Measurements from ENCODE around the gene NCAPD3. TPM values are rescaled to one million over a fixed set of nuclear protein-coding genes. Genes with fewer than 3 reads are reported as not detected.
"Not testable (repeated sequence)": the region's sequence is repeated elsewhere in the genome, so short reads cannot be mapped to it uniquely, and the experiment has no call there.

The NCAPD3 gene
- total and polyA plus RNA-seq, 4 donors, result 3.9 to 14.0 (median 10.0) TPM

GRCh38 chr11:134118006-134118405 lies 105.8 kb downstream of the NCAPD3 start:
- no peak for ATAC-seq (ENCODE audit: low FRiP score)
- intact Hi-C loops (cut with DNase I), result no loop called here
- peaks cover 0 to 4% of the 10 kb centered on the region in 2 donors for H3K4me1 ChIP-seq (ENCODE audit: control insufficient read depth in 1 of 2, insufficient read depth in 2 of 2, low read length in 2 of 2)
- no peaks in the 10 kb centered on the region for H3K27me3 ChIP-seq (ENCODE audit: control insufficient read depth in 1 of 2, insufficient read depth in 2 of 2, low read length in 1 of 2)
- H3K36me3 ChIP-seq (ENCODE audit: control insufficient read depth in 1 of 2, insufficient read depth in 2 of 2, low read length in 1 of 2), result no peaks in the 10 kb centered on the region
- H3K4me3 ChIP-seq (ENCODE audit: low read length in 2 of 2), result no peak overlapping the region
- no peak for DNase-seq
- no peaks in the 10 kb centered on the region for H3K9me3 ChIP-seq (ENCODE audit: control insufficient read depth, low read length)
- no peak overlapping the region for H3K27ac ChIP-seq (ENCODE audit: low read depth in 1 of 2, low read length in 2 of 2)

- Histone ChIP-seq H3K4me3 (ENCODE audit: low read length in 2 of 2) (no peak overlapping the region), H3K36me3 (ENCODE audit: control insufficient read depth in 1 of 2, insufficient read depth in 2 of 2, low read length in 1 of 2) (no peaks in the 10 kb centered on the region), H3K27ac (ENCODE audit: low read depth in 1 of 2, low read length in 2 of 2) (no peak overlapping the region), H3K9me3 (ENCODE audit: control insufficient read depth, low read length) (no peaks in the 10 kb centered on the region), H3K4me1 (ENCODE audit: control insufficient read depth in 1 of 2, insufficient read depth in 2 of 2, low read length in 2 of 2) (peaks cover 0 to 4% of the 10 kb centered on the region in 2 donors), H3K27me3 (ENCODE audit: control insufficient read depth in 1 of 2, insufficient read depth in 2 of 2, low read length in 1 of 2) (no peaks in the 10 kb centered on the region)
- DNase-seq (no peak), ATAC-seq (ENCODE audit: low FRiP score) (no peak)
- intact Hi-C loops (cut with DNase I), result no loop called here
- 91 to 100% methylated on average over 1 of the region's 1 CpG for WGBS, 2 donors
Observed at GRCh38 chr11:134116210-134116609, 107.6 kb downstream of the NCAPD3 start.

DNA sequence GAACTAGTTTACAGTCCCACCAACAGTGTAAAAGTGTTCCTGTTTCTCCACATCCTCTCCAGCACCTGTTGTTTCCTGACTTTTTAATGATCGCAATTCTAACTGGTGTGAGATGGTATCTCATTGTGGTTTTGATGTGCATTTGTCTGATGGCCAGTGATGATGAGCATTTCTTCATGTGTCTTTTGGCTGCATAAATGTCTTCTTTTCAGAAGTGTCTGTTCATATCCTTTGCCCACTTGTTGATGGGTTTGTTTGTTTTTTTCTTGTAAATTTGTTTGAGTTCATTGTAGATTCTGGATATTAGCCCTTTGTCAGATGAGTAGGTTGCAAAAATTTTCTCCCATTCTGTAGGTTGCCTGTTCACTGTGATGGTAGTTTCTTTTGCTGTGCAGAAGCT lies 110.0 kb downstream of the NCAPD3 start:
- ATAC-seq (ENCODE audit: low FRiP score); H3K27ac ChIP-seq (ENCODE audit: low read depth in 1 of 2, low read length in 2 of 2); H3K9me3 ChIP-seq (ENCODE audit: control insufficient read depth, low read length); H3K4me3 ChIP-seq (ENCODE audit: low read length in 2 of 2); intact Hi-C loops (cut with DNase I); DNase-seq; H3K36me3 ChIP-seq (ENCODE audit: control insufficient read depth in 1 of 2, insufficient read depth in 2 of 2, low read length in 1 of 2); H3K4me1 ChIP-seq (ENCODE audit: control insufficient read depth in 1 of 2, insufficient read depth in 2 of 2, low read length in 2 of 2); H3K27me3 ChIP-seq (ENCODE audit: control insufficient read depth in 1 of 2, insufficient read depth in 2 of 2, low read length in 1 of 2): not testable (repeated sequence)
- WGBS, 2 donors, result 93 to 100% methylated on average over 1 of the region's 1 CpG

DNA sequence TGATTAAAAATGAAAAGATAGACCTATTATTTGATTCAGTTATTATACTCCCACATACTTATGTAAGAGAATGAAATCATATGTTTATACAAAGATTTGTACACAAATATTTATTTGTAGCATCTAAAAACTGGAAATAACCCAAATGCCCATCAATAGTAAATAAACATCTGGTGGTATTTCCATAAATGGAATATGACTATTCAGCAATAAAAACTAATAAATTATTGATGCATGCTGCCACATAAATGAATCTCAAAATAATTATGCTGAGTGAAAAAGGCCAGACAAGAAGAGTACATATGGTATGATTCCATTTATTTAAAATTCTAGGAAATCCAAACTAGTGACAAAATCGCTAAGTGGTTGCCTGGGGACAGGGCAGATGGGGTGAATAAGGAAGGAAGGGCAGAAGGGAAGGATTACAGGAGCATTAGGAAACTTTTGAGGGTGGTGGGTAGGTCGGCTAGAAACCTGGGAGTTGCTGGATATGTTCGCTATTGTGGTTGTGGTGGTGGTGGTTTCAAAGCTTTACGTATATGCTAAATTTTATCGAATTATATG lies 113.4 kb downstream of the NCAPD3 start:
- no peaks in the 10 kb centered on the region for H3K36me3 ChIP-seq (ENCODE audit: control insufficient read depth in 1 of 2, insufficient read depth in 2 of 2, low read length in 1 of 2)
- WGBS, 2 donors, result 92 to 95% methylated on average over 5 of the region's 5 CpGs
- H3K27me3 ChIP-seq (ENCODE audit: control insufficient read depth in 1 of 2, insufficient read depth in 2 of 2, low read length in 1 of 2), result no peaks in the 10 kb centered on the region
- no peaks in the 10 kb centered on the region for H3K9me3 ChIP-seq (ENCODE audit: control insufficient read depth, low read length)
- no peak overlapping the region for H3K4me3 ChIP-seq (ENCODE audit: low read length in 2 of 2)
- DNase-seq (no peak), ATAC-seq (ENCODE audit: low FRiP score) (no peak)
- intact Hi-C loops (cut with DNase I), result no loop called here
- no peaks in the 10 kb centered on the region for H3K4me1 ChIP-seq (ENCODE audit: control insufficient read depth in 1 of 2, insufficient read depth in 2 of 2, low read length in 2 of 2)
- H3K27ac ChIP-seq (ENCODE audit: low read depth in 1 of 2, low read length in 2 of 2), result no peak overlapping the region

Other genes with a start within 250 kb of the NCAPD3 start
- 100 to 1,000 TPM in 1 of 2 donors, 10 to 100 TPM in 1; 94.9 to 102 TPM for gene JAM3, start 154.9 kb downstream of the NCAPD3 start, total RNA-seq
- gene JAM3, start 154.9 kb downstream of the NCAPD3 start, polyA plus RNA-seq, result 10 to 100 TPM; 22.2 to 56.8 TPM
- gene VPS26B, start 704 bp upstream of the NCAPD3 start, total RNA-seq, result 10 to 100 TPM; 27.6 to 42.9 TPM
- 10 to 100 TPM; 17.9 to 36.3 TPM for gene VPS26B, start 704 bp upstream of the NCAPD3 start, polyA plus RNA-seq
- 10 to 100 TPM; 28.3 to 33.9 TPM for gene THYN1, start 29.4 kb upstream of the NCAPD3 start, total RNA-seq
- gene THYN1, start 29.4 kb upstream of the NCAPD3 start, polyA plus RNA-seq, result 10 to 100 TPM; 45.1 to 64.4 TPM
- gene ACAD8, start 29.6 kb upstream of the NCAPD3 start, total RNA-seq, result 10 to 100 TPM; 16.7 to 25.3 TPM
- 10 to 100 TPM in 1 of 2 donors, 1 to 10 TPM in 1; 7.8 to 22.5 TPM for gene ACAD8, start 29.6 kb upstream of the NCAPD3 start, polyA plus RNA-seq
- not detected for gene GLB1L3, start 52.4 kb upstream of the NCAPD3 start, total RNA-seq
- not detected for gene GLB1L3, start 52.4 kb upstream of the NCAPD3 start, polyA plus RNA-seq
- gene GLB1L2, start 108.0 kb upstream of the NCAPD3 start, total RNA-seq, result 1 to 10 TPM in 1 of 2 donors, under 1 TPM in 1; 0.94 to 1.5 TPM
- 1 to 10 TPM in 1 of 2 donors, not detected in 1; 2.2 TPM for gene GLB1L2, start 108.0 kb upstream of the NCAPD3 start, polyA plus RNA-seq
- gene B3GAT1, start 188.3 kb upstream of the NCAPD3 start, total RNA-seq, result under 1 TPM; 0.16 to 0.39 TPM
- gene B3GAT1, start 188.3 kb upstream of the NCAPD3 start, polyA plus RNA-seq, result not detected